Stromal cell of bone marrow (primary cell): ENCODE measurements around the gene OXCT1.
"Not testable (repeated sequence)": the region's sequence is repeated elsewhere in the genome, so short reads cannot be mapped to it uniquely, and the experiment has no call there.

Experiments
- DNase-seq: peaks from one replicate; pipeline ENCODE4 v3.0.0-alpha.2; 2012; ENCODE audit warnings: low read depth

The OXCT1 gene

GRCh38 chr5:41773799-41774198, 96.4 kb downstream of the OXCT1 start:
- no peak for DNase-seq

GRCh38 chr5:41772785-41773442, 97.3 kb downstream of the OXCT1 start:
- no peak for DNase-seq

GRCh38 chr5:41772056-41772455, 98.2 kb downstream of the OXCT1 start:
- no peak for DNase-seq

GRCh38 chr5:41770799-41771198, 99.4 kb downstream of the OXCT1 start:
- no peak for DNase-seq

- DNase-seq, result no peak
Observed at GRCh38 chr5:41768692-41769091, 101.5 kb downstream of the OXCT1 start.

GRCh38 chr5:41764650-41765049, 105.6 kb downstream of the OXCT1 start:
- DNase-seq, result no peak

- DNase-seq, result no peak
Observed at GRCh38 chr5:41763574-41763973, 106.7 kb downstream of the OXCT1 start.

- DNase-seq, result peak; percentile 31
Observed at GRCh38 chr5:41763081-41763480, 107.1 kb downstream of the OXCT1 start.

- no peak for DNase-seq
Observed at GRCh38 chr5:41762426-41762825, 107.8 kb downstream of the OXCT1 start.

- DNase-seq, result no peak
Observed at GRCh38 chr5:41761663-41762062, 108.6 kb downstream of the OXCT1 start.

- DNase-seq, result no peak
Observed at GRCh38 chr5:41755705-41756104, 114.5 kb downstream of the OXCT1 start.

- DNase-seq, result no peak
Observed at GRCh38 chr5:41754857-41755256, 115.4 kb downstream of the OXCT1 start.

GRCh38 chr5:41751867-41752266, 118.4 kb downstream of the OXCT1 start:
- no peak for DNase-seq

- DNase-seq, result peak; percentile 20
Observed at GRCh38 chr5:41748631-41749030, 121.6 kb downstream of the OXCT1 start.

GRCh38 chr5:41747708-41748107, 122.5 kb downstream of the OXCT1 start:
- no peak for DNase-seq

- DNase-seq, result no peak
Observed at GRCh38 chr5:41747301-41747700, 122.9 kb downstream of the OXCT1 start.

- DNase-seq, result not testable (repeated sequence)
Observed at GRCh38 chr5:41742608-41743007, 127.6 kb downstream of the OXCT1 start.

- no peak for DNase-seq
Observed at GRCh38 chr5:41738710-41739354, 131.4 kb downstream of the OXCT1 start.

- DNase-seq, result no peak
Observed at GRCh38 chr5:41736641-41737040, 133.6 kb downstream of the OXCT1 start.

- no peak for DNase-seq
Observed at GRCh38 chr5:41735213-41735612, 135.0 kb downstream of the OXCT1 start.

- not testable (repeated sequence) for DNase-seq
Observed at GRCh38 chr5:41729381-41729780, 140.8 kb downstream of the OXCT1 start.

- DNase-seq, result no peak
Observed at GRCh38 chr5:41728281-41728680, 141.9 kb downstream of the OXCT1 start.

- no peak for DNase-seq
Observed at GRCh38 chr5:41722359-41722950, 147.8 kb downstream of the OXCT1 start.

GRCh38 chr5:41721516-41721915, 148.7 kb downstream of the OXCT1 start:
- DNase-seq, result no peak
